Activated T-cell treated with anti-CD3 and anti-CD28 coated beads, Interleukin-2, amount 50 U/mL, for 72 hours (primary cell): ENCODE measurements around the gene GNLY. TPM values are rescaled to one million over a fixed set of nuclear protein-coding genes. Genes with fewer than 3 reads are reported as not detected.

Experiments
- ATAC-seq, 2 donors: fragments of 150-1000 bp; cut with Tn5 transposase; replicated peaks in 1 of 2; 2 replicates each; pipeline ENCODE4 v1.10.0; 2021; ENCODE audit warnings: moderate library complexity in 2 of 2, mild to moderate bottlenecking in 1 of 2
- DNase-seq, 2 donors: peaks; one replicate each; pipeline ENCODE4 v3.0.0; 2021 to 2022; ENCODE audit warnings: mixed read lengths in 1 of 2
- H3K27ac Mint-ChIP-seq: one replicate; pipeline ENCODE4 v1.8.0; 2022; ENCODE audit warnings: mild to moderate bottlenecking, moderate library complexity, mixed read lengths
- H3K27me3 Mint-ChIP-seq: one replicate; pipeline ENCODE4 v1.8.0; 2022; ENCODE audit warnings: low read depth, mixed read lengths
- H3K36me3 Mint-ChIP-seq, 2 donors: one replicate each; pipeline ENCODE4 v1.8.0; 2022; ENCODE audit warnings: mixed read lengths in 2 of 2, mild to moderate bottlenecking in 1 of 2; ENCODE audit not compliant: insufficient read depth in 2 of 2
- H3K4me1 Mint-ChIP-seq: one replicate; pipeline ENCODE4 v1.8.0; 2022; ENCODE audit warnings: low read depth, mixed read lengths
- H3K4me3 Mint-ChIP-seq, 2 donors: one replicate each; pipeline ENCODE4 v1.8.0; 2022; ENCODE audit warnings: mild to moderate bottlenecking in 2 of 2, mixed read lengths in 2 of 2, moderate library complexity in 2 of 2
- H3K9me3 Mint-ChIP-seq, 2 donors: one replicate each; pipeline ENCODE4 v1.8.0; 2022; ENCODE audit warnings: mixed read lengths in 2 of 2
- total RNA-seq, 2 donors: library from RNA; stranded (reverse); gene quantifications; one replicate each; pipeline ENCODE4 v1.2.3, GENCODE V29; 2022

The GNLY gene
- total RNA-seq, 2 donors from 2014 or later = 23.8 to 143 TPM

DNA sequence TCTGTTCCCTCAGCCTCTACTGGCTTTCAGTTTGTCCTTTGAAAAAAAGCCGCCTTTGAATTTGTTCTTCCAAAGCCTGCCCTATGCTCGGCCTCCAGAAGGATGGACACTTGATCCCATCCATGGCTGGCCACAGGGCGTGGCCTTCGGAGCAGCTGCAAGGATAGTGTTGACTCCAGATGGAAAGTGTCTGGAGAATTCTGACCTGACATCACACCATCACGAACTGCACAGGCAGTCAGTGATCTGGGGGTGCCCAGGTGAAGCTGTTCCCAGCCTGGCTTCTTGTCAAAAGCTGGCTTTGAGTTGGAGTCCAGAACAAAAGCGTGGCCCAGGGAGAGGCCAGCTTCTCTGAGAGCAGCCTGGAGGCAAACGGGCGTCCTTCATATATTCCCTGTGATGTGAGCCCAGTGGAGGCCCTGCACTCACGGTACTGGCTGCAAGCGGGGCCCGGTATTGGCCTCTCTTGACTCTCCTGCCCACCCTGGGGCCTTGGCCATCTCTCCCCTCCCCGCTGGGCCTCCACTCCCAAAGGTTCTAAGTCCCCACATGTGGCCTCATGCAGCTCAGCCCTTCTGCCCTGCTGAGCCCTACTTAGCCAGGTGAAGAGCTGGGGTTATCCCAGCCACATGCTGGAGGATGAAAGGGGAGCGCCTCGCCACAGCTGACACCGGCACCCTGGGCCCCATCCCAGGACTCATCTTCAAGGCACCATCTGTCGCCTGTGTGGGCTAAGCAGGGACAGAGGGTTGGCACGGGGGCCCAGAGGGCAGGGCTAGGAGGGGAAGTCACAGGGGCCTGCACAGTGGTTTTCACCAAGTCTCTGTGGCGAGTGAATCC lies 39.2 kb downstream of the GNLY start:
- no peaks in the 10 kb centered on the region for H3K36me3 Mint-ChIP-seq
- H3K27ac Mint-ChIP-seq = no peak overlapping the region
- no peaks in the 10 kb centered on the region for H3K9me3 Mint-ChIP-seq
- H3K4me1 Mint-ChIP-seq = no peaks in the 10 kb centered on the region
- H3K4me3 Mint-ChIP-seq = no peak overlapping the region
- ATAC-seq = no peak
- H3K27me3 Mint-ChIP-seq = peaks cover 9% of the 10 kb centered on the region
- no peak for DNase-seq

DNA sequence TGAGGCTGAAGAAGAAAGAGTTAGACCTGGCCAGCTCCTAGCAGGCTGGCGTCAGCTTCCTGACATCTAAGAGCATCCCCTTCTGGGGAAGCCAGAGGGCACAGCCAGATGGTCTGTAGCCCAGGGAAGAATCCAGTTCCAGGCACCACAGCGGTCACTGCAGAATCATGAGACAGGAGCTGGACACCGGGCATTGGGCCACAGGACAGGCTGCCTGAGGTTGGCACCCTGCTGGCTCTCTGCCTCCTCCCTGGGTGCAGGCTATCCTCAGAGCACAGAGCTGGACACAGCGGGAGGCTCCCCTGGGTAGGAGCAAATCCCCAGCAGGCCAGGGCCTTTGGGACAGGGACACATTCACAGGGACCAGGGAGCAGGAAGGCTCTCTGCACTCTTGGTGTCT lies 39.9 kb downstream of the GNLY start:
- no peaks in the 10 kb centered on the region for H3K4me1 Mint-ChIP-seq
- no peak for ATAC-seq
- H3K9me3 Mint-ChIP-seq = no peaks in the 10 kb centered on the region
- peaks cover 5% of the 10 kb centered on the region for H3K27me3 Mint-ChIP-seq
- no peak overlapping the region for H3K4me3 Mint-ChIP-seq
- no peak overlapping the region for H3K27ac Mint-ChIP-seq
- no peaks in the 10 kb centered on the region for H3K36me3 Mint-ChIP-seq
- no peak for DNase-seq

GRCh38 chr2:85734942-85735608 lies 40.9 kb downstream of the GNLY start:
- H3K27ac Mint-ChIP-seq = no peak overlapping the region
- H3K4me3 Mint-ChIP-seq = no peak overlapping the region
- no peaks in the 10 kb centered on the region for H3K27me3 Mint-ChIP-seq
- ATAC-seq = no peak
- no peaks in the 10 kb centered on the region for H3K4me1 Mint-ChIP-seq
- H3K36me3 Mint-ChIP-seq = no peaks in the 10 kb centered on the region
- H3K9me3 Mint-ChIP-seq = no peaks in the 10 kb centered on the region
- no peak for DNase-seq

- H3K27ac Mint-ChIP-seq = no peak overlapping the region
- ATAC-seq (no peak), DNase-seq (no peak)
- H3K4me1 Mint-ChIP-seq = no peaks in the 10 kb centered on the region
- H3K27me3 Mint-ChIP-seq = no peaks in the 10 kb centered on the region
- no peaks in the 10 kb centered on the region for H3K9me3 Mint-ChIP-seq
- H3K36me3 Mint-ChIP-seq = no peaks in the 10 kb centered on the region
- no peak overlapping the region for H3K4me3 Mint-ChIP-seq
Observed at GRCh38 chr2:85735691-85736090, 41.5 kb downstream of the GNLY start.

DNA sequence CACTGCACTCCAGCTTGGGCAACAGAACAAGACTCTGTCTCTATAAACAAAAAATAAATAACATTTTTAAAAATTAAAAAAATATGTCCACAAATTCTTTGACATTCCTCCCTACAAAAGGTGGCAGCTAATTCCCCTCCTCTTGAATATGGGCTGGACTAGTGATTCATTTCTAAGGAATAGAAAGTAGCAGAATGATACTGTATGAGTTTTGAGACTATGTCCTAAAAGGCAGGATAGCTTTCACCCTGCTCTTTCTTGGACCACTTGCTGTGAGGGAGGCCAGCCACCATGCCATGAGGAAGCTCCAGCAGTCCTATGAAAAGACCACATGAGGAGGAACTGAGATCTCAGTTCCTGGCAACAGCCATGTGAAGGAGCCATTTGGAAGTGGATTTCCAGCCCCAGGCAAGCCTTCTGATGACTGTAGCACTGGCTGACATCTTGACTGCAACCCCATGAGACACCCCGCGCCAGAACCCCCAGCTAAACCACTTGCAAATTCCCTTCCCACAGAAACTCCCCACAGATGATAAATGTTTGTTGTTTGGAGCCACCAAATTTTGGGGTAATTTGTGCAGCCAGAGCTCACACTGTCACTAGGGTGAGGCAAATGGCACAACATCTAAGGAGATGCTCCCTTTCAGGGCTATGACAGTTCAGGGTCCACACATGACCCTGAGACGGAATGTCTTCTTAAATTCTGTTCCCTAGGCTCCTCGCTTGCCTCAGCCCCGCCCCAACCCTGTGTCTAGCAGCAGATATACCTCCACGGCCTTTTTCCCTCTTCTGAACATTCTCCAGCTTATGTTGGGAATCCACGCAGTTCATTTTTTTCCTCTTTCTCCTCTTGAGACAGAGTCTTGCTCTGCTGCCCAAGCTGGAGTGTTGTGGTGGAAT lies 42.5 kb downstream of the GNLY start:
- no peak overlapping the region for H3K4me3 Mint-ChIP-seq
- ATAC-seq = no peak
- H3K9me3 Mint-ChIP-seq = no peaks in the 10 kb centered on the region
- H3K4me1 Mint-ChIP-seq = no peaks in the 10 kb centered on the region
- DNase-seq = no peak
- H3K27ac Mint-ChIP-seq = no peak overlapping the region
- no peaks in the 10 kb centered on the region for H3K36me3 Mint-ChIP-seq
- H3K27me3 Mint-ChIP-seq = peaks cover 6% of the 10 kb centered on the region

DNA sequence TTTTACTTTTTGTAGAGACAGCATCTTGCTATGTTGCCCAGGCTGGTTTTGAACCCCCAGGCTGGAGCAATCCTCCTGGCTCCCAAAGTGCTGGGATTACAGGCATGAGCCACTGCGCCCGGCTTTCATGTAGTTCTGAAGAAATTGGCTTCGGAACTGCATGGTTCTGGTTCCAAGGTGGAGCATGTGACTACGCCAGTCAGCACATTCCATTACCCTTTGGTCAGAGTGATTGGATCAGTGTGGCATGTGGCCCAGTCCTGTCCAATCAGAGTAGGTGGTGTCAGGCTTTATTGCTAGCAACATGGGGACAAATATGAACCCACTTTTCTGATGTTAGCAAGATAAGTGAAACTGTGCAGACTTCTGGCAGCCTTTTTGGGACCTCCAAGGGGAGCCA lies 43.3 kb downstream of the GNLY start:
- no peaks in the 10 kb centered on the region for H3K9me3 Mint-ChIP-seq

DNA sequence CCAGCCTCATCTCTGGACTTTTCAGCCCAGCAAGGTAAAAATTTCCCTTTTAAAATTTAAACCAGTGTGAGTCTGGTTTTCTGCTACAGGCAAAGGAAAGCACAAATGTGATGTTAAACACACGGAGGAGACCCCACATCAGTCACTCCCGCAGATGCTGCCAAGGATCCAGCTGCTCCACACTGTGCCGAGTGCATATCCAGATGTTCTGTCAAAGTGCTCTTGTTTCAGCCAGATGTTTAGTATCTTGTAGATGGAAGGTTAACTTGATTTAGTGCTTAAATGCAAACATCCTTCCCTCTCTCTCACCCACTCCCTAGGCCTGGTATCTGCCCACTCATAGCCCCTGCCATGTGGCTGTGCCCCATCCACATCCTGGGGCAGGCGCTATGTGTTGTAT lies 43.8 kb downstream of the GNLY start:
- no peaks in the 10 kb centered on the region for H3K9me3 Mint-ChIP-seq
- H3K36me3 Mint-ChIP-seq = no peaks in the 10 kb centered on the region
- H3K4me1 Mint-ChIP-seq = no peaks in the 10 kb centered on the region
- H3K4me3 Mint-ChIP-seq = no peak overlapping the region
- no peak for DNase-seq
- H3K27me3 Mint-ChIP-seq = peaks cover 18% of the 10 kb centered on the region
- ATAC-seq = no peak
- H3K27ac Mint-ChIP-seq = no peak overlapping the region

More for the DNA sequence above, 43.3 kb downstream of the GNLY start:
- Mint-ChIP-seq H3K27me3 (peaks cover 13% of the 10 kb centered on the region), H3K4me3 (no peak overlapping the region), H3K27ac (no peak overlapping the region), H3K4me1 (no peaks in the 10 kb centered on the region), H3K36me3 (no peaks in the 10 kb centered on the region)
- ATAC-seq (no peak), DNase-seq (no peak)

GRCh38 chr2:85740193-85740592 lies 46.0 kb downstream of the GNLY start:
- Mint-ChIP-seq H3K27me3 (peaks cover 33% of the 10 kb centered on the region), H3K4me1 (no peaks in the 10 kb centered on the region), H3K36me3 (no peaks in the 10 kb centered on the region), H3K4me3 (no peak overlapping the region), H3K9me3 (no peaks in the 10 kb centered on the region), H3K27ac (no peak overlapping the region)
- DNase-seq (no peak), ATAC-seq (no peak)

DNA sequence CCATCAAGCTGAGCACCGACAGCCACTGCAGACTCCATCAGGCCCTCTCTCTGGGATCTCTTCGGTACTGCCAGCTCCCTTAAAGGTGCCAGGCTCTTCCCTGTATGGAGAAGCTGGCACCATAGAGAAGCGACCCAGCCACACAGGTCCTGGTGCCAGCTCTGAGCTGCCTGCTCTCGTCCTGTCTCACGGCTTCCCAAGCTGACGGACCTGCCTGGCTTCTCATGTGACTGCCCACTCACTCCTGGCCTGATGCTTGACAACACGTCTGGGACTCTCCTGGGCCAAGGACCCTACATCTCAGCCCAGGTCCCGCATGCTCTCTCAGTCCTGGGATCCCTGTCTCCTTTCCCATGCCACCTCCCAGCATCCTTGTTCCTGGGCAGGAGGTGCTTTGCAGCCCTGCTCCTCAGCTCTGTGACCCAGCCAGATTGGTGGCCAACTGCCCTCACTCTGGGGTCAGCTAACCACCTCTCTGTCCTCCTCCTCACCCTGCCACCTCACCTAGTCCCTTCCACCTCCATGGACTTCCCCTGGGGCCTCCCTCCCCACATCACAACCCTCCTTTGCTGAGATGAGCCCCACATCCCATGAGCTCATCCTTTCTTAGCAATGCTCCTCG lies 47.2 kb downstream of the GNLY start:
- no peaks in the 10 kb centered on the region for H3K9me3 Mint-ChIP-seq
- no peak overlapping the region for H3K4me3 Mint-ChIP-seq
- peaks cover 44% of the 10 kb centered on the region for H3K27me3 Mint-ChIP-seq
- DNase-seq (no peak), ATAC-seq (no peak)
- no peak overlapping the region for H3K27ac Mint-ChIP-seq
- H3K36me3 Mint-ChIP-seq = no peaks in the 10 kb centered on the region
- H3K4me1 Mint-ChIP-seq = no peaks in the 10 kb centered on the region

- no peak overlapping the region for H3K27ac Mint-ChIP-seq
- H3K9me3 Mint-ChIP-seq = no peaks in the 10 kb centered on the region
- DNase-seq = no peak
- H3K36me3 Mint-ChIP-seq = no peaks in the 10 kb centered on the region
- no peak overlapping the region for H3K4me3 Mint-ChIP-seq
- ATAC-seq = no peak
- H3K4me1 Mint-ChIP-seq = no peaks in the 10 kb centered on the region
- H3K27me3 Mint-ChIP-seq = peaks cover 50% of the 10 kb centered on the region
Observed at GRCh38 chr2:85741833-85742455, 47.8 kb downstream of the GNLY start.

DNA sequence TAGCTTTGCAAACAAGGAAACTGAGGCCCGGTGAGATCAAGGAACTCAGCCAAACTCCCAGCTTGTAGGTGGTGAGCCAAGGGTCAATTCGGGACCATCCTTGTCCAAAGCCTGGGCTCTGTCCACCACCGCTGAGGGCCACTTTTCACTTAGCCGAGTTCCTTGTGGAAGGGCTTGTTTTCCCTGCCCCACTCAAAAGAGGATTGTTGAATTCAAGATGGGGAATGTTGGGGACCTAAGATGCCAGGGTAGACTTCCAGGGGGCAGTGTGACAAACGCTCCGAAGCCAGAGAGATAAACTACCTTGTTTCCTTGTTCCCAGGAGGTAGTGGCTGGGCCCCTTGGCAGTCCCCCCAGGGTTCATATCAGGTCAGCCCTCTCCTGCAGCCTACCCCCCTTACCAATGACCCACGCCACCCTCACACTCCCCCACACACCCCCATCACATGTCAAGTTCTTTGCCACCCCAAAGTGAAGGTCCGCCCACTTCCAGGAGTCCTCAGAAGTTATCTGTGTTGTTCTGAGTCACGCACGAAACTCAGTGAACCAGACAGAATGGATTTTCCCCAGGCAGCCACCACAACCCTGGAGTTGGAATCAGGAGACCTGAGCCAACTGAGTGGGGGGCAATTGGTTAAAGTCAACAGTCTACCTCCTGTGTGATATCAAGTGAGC lies 49.3 kb downstream of the GNLY start:
- Mint-ChIP-seq H3K4me3 (no peak overlapping the region), H3K36me3 (no peaks in the 10 kb centered on the region), H3K27ac (no peak overlapping the region), H3K9me3 (no peaks in the 10 kb centered on the region), H3K4me1 (no peaks in the 10 kb centered on the region), H3K27me3 (peaks cover 58% of the 10 kb centered on the region)
- no peak for DNase-seq
- ATAC-seq = no peak

- H3K4me3 Mint-ChIP-seq = no peak overlapping the region
Observed at GRCh38 chr2:85744055-85744454, 49.9 kb downstream of the GNLY start.

More at GRCh38 chr2:85744055-85744454, 49.9 kb downstream of the GNLY start:
- no peaks in the 10 kb centered on the region for H3K4me1 Mint-ChIP-seq
- no peaks in the 10 kb centered on the region for H3K36me3 Mint-ChIP-seq
- peaks cover 58% of the 10 kb centered on the region for H3K27me3 Mint-ChIP-seq
- H3K9me3 Mint-ChIP-seq = no peaks in the 10 kb centered on the region
- no peak overlapping the region for H3K27ac Mint-ChIP-seq
- ATAC-seq (no peak), DNase-seq (no peak)
